ENCODE results near the gene PHACTR2.

- TF ChIP-seq CTCF (IDR thresholded peaks at IDR 0.05) = no peak
- TF ChIP-seq POLR2A (IDR thresholded peaks at IDR 0.05) = no peak
- TF ChIP-seq POLR2AphosphoS5 (IDR thresholded peaks at IDR 0.05) = no peak
- no peak for TF ChIP-seq EP300 (IDR thresholded peaks at IDR 0.05)
Measured at GRCh38 chr6:143765422-143766184, 87.8 kb downstream of the PHACTR2 start.

All from gastroesophageal sphincter (tissue), 3 donors.